HEK293 (cell line): ENCODE measurements around the gene SLC7A11.
"Not testable (repeated sequence)": the region's sequence is repeated elsewhere in the genome, so short reads cannot be mapped to it uniquely, and the experiment has no call there.

Experiments
- CTCF ChIP-seq: fragments of 450-650 bp; formaldehyde crosslinking; IDR thresholded peaks from 2 replicates; pipeline ENCODE4 v1.5.1; 2016; ENCODE audit warnings: missing biosample characterization, missing genetic modification characterization
- KLF16 ChIP-seq: fragments of 450-650 bp; formaldehyde crosslinking; IDR thresholded peaks from 2 replicates; pipeline ENCODE4 v1.5.1; 2017; ENCODE audit warnings: missing biosample characterization, missing genetic modification characterization
- ZNF184 ChIP-seq: fragments of 450-650 bp; IDR thresholded peaks from 2 replicates; pipeline ENCODE4 v1.5.1; 2018; ENCODE audit warnings: missing biosample characterization, mild to moderate bottlenecking, missing genetic modification characterization
- ZNF324 ChIP-seq: fragments of 450-650 bp; formaldehyde crosslinking; IDR thresholded peaks from 2 replicates; pipeline ENCODE4 v1.5.1; 2016; ENCODE audit warnings: missing biosample characterization, missing genetic modification characterization
- ZNF514 ChIP-seq: fragments of 450-650 bp; formaldehyde crosslinking; IDR thresholded peaks from 2 replicates; pipeline ENCODE4 v1.5.1; 2016; ENCODE audit warnings: missing biosample characterization, missing genetic modification characterization
- ZNF654 ChIP-seq: fragments of 450-650 bp; formaldehyde crosslinking; IDR thresholded peaks from 2 replicates; pipeline ENCODE4 v1.5.1; 2016; ENCODE audit warnings: low read depth, missing biosample characterization, missing genetic modification characterization
- ZNF670 ChIP-seq: fragments of 450-650 bp; formaldehyde crosslinking; IDR thresholded peaks from 2 replicates; pipeline ENCODE4 v1.5.1; 2016; ENCODE audit warnings: missing biosample characterization, missing genetic modification characterization, low read depth
- ZNF837 ChIP-seq: fragments of 450-650 bp; formaldehyde crosslinking; IDR thresholded peaks from 2 replicates; pipeline ENCODE4 v1.5.1; 2016; ENCODE audit warnings: missing biosample characterization, missing genetic modification characterization
- TF ChIP-seq, protein P1 (sequence below): fragments of 450-650 bp; formaldehyde crosslinking; IDR thresholded peaks from 2 replicates; pipeline ENCODE4 v1.5.1; 2016; ENCODE audit warnings: missing biosample characterization, missing genetic modification characterization

DNA sequence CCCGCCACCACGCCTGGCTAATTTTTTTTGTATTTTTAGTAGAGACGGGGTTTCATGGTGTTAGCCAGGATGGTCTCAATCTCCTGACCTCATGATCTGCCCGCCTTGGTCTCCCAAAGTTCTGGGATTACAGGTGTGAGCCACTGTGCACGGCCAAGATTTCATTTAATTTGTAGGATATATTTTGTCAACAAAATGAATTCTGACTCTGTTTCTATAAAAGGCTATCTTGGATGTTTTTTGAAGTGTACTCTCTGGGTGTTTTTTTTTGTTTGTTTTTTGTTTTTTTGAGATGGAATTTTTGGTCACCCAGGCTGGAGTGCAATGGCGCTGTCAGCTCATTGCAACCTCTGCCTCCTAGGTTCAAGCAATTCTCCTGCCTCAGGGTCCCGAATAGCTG is 5.0 kb downstream of the SLC7A11 start:
- not testable (repeated sequence) for TF ChIP-seq ZNF514 (tag by site-specific recombination); ZNF670 (tag by site-specific recombination); ZNF184 (tag by site-specific recombination); ZNF837 (tag by site-specific recombination); CTCF (tag by site-specific recombination); KLF16; ZNF324 (tag by site-specific recombination); ZNF654 (tag by site-specific recombination)
- TF ChIP-seq, protein P1, sequence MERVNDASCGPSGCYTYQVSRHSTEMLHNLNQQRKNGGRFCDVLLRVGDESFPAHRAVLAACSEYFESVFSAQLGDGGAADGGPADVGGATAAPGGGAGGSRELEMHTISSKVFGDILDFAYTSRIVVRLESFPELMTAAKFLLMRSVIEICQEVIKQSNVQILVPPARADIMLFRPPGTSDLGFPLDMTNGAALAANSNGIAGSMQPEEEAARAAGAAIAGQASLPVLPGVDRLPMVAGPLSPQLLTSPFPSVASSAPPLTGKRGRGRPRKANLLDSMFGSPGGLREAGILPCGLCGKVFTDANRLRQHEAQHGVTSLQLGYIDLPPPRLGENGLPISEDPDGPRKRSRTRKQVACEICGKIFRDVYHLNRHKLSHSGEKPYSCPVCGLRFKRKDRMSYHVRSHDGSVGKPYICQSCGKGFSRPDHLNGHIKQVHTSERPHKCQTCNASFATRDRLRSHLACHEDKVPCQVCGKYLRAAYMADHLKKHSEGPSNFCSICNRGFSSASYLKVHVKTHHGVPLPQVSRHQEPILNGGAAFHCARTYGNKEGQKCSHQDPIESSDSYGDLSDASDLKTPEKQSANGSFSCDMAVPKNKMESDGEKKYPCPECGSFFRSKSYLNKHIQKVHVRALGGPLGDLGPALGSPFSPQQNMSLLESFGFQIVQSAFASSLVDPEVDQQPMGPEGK = not testable (repeated sequence)
